NB4 (cell line): Measurements from ENCODE around the gene ITGA2B.

Experiments used
- MYC ChIP-seq: IDR thresholded peaks from 2 replicates; pipeline ENCODE4 v1.6.1; 2011; ENCODE audit warnings: low read depth, low read length
- POLR2A ChIP-seq: IDR thresholded peaks from 2 replicates; pipeline ENCODE4 v1.6.1; 2011; ENCODE audit warnings: mild to moderate bottlenecking; ENCODE audit not compliant: insufficient read length; ENCODE audit errors: extremely low read depth
- TF ChIP-seq, protein P1 (sequence below): IDR thresholded peaks from 2 replicates; pipeline ENCODE4 v1.6.1; 2011; ENCODE audit warnings: low read depth, low read length
- TF ChIP-seq, protein P2 (sequence below): IDR thresholded peaks from one replicate; pipeline ENCODE4 v1.5.1; 2012; ENCODE audit warnings: low read depth, low read length

DNA sequence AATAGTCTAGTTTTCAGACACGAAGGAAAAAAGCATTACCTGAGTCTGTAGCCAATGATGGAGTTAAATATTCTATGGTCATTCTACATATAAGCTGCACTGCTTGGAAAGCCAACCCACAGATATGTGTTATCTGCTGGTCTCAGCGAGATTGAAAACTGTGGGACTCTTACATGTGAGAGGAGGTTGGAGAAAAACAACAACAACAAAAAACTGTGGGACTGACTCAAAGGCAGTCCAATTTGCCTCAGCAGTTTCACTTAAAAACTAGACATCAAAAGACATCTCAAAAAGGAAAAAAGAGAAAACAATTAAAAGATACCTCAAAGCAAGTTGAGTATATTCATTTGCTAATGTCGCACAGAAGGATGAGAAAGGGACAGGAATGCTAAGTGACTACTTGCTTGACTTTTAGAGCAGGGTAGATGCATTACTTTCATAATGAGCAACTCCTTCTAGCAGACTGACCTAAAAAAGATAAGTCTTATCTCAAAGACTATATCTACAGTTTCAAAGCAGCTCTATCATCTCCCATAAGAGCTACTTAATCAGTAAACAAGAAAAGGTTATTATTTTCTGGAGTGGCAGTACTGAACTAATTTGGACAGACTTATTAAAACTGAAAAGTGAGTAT is 35.5 kb upstream of the ITGA2B start:
- TF ChIP-seq POLR2A (no peak), MYC (no peak)
- TF ChIP-seq, protein P1, sequence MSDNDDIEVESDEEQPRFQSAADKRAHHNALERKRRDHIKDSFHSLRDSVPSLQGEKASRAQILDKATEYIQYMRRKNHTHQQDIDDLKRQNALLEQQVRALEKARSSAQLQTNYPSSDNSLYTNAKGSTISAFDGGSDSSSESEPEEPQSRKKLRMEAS = no peak
- TF ChIP-seq, protein P2, sequence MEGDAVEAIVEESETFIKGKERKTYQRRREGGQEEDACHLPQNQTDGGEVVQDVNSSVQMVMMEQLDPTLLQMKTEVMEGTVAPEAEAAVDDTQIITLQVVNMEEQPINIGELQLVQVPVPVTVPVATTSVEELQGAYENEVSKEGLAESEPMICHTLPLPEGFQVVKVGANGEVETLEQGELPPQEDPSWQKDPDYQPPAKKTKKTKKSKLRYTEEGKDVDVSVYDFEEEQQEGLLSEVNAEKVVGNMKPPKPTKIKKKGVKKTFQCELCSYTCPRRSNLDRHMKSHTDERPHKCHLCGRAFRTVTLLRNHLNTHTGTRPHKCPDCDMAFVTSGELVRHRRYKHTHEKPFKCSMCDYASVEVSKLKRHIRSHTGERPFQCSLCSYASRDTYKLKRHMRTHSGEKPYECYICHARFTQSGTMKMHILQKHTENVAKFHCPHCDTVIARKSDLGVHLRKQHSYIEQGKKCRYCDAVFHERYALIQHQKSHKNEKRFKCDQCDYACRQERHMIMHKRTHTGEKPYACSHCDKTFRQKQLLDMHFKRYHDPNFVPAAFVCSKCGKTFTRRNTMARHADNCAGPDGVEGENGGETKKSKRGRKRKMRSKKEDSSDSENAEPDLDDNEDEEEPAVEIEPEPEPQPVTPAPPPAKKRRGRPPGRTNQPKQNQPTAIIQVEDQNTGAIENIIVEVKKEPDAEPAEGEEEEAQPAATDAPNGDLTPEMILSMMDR = no peak
